Left ventricle myocardium inferior (tissue), 1 donor: ENCODE data around the gene CPAMD8. TPM values are rescaled to one million over a fixed set of nuclear protein-coding genes. Genes with fewer than 3 reads are reported as not detected.
A peak's percentile ranks its signal among the peaks of the same experiment; 100 is the strongest.

Experiments used
- DNase-seq: peaks from one replicate; pipeline ENCODE4 v3.0.0-alpha.2; 2020
- H3K27ac ChIP-seq: fragments of 200-600 bp; replicated peaks from 2 replicates; pipeline ENCODE4 v1.8.0; 2021
- H3K27me3 ChIP-seq: fragments of 200-600 bp; 2 replicates; pipeline ENCODE4 v1.8.0; 2021; ENCODE audit warnings: low read depth
- H3K36me3 ChIP-seq: fragments of 200-600 bp; 2 replicates; pipeline ENCODE4 v1.8.0; 2021
- H3K4me1 ChIP-seq: fragments of 200-600 bp; 2 replicates; pipeline ENCODE4 v1.8.0; 2021
- H3K4me3 ChIP-seq: fragments of 200-600 bp; 2 replicates; pipeline ENCODE4 v1.8.0; 2021; ENCODE audit warnings: mild to moderate bottlenecking, moderate library complexity
- H3K9me3 ChIP-seq: fragments of 200-600 bp; replicated peaks from 2 replicates; pipeline ENCODE4 v1.8.0; 2021
- intact Hi-C: fragments of 100-400 bp; cut with micrococcal nuclease; formaldehyde crosslinking; loops from one replicate; pipeline ENCODE4 v1.11.0; 2022
- total RNA-seq: library from RNA; stranded (reverse); fragmentation: NEBNext Ultra II Directional; extraction: Animal tissue kit (Norgen Biotek cat#: 25700); gene quantifications from one replicate; pipeline ENCODE4 v1.2.1, GENCODE V29; 2021
- TF ChIP-seq, protein P1 (sequence below): fragments of 200-600 bp; IDR thresholded peaks from 2 replicates; pipeline ENCODE4 v1.8.0; 2021; ENCODE audit warnings: antibody characterized with exemption, mild to moderate bottlenecking, borderline replicate concordance
- donor health status: DM: no; HTN: yes; CAD: no; lungs with severe emphysema.

Gene CPAMD8
- total RNA-seq, 1 donor from 2014 or later: 13.7 TPM

DNA sequence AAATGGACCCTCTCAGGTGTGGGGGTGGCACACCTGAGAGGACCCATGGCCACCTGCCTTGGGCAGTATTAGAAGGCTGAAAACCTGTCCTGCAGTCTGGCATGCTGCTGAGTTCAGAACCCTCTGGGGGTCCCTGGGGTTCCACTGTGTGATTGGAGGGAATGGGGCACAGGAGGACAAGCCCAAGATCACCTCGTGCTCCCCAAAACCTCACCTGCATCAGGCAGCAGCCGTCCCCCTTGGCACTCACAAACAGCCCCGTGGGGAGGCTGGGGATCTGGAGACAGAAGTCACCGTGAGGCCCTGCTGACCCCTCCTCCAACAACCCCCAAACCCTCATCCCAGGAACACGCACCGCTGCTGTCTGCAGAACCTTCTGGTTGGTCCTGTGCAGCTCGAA, 123.3 kb downstream of the CPAMD8 start:
- intact Hi-C loops: no loop called here
- H3K4me3 ChIP-seq: no peak overlapping the region
- no peaks in the 10 kb centered on the region for H3K27me3 ChIP-seq
- H3K4me1 ChIP-seq: no peaks in the 10 kb centered on the region
- H3K9me3 ChIP-seq: no peaks in the 10 kb centered on the region
- no peak overlapping the region for H3K27ac ChIP-seq
- TF ChIP-seq, protein P1, sequence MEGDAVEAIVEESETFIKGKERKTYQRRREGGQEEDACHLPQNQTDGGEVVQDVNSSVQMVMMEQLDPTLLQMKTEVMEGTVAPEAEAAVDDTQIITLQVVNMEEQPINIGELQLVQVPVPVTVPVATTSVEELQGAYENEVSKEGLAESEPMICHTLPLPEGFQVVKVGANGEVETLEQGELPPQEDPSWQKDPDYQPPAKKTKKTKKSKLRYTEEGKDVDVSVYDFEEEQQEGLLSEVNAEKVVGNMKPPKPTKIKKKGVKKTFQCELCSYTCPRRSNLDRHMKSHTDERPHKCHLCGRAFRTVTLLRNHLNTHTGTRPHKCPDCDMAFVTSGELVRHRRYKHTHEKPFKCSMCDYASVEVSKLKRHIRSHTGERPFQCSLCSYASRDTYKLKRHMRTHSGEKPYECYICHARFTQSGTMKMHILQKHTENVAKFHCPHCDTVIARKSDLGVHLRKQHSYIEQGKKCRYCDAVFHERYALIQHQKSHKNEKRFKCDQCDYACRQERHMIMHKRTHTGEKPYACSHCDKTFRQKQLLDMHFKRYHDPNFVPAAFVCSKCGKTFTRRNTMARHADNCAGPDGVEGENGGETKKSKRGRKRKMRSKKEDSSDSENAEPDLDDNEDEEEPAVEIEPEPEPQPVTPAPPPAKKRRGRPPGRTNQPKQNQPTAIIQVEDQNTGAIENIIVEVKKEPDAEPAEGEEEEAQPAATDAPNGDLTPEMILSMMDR: no peak
- no peaks in the 10 kb centered on the region for H3K36me3 ChIP-seq
- no peak for DNase-seq

DNA sequence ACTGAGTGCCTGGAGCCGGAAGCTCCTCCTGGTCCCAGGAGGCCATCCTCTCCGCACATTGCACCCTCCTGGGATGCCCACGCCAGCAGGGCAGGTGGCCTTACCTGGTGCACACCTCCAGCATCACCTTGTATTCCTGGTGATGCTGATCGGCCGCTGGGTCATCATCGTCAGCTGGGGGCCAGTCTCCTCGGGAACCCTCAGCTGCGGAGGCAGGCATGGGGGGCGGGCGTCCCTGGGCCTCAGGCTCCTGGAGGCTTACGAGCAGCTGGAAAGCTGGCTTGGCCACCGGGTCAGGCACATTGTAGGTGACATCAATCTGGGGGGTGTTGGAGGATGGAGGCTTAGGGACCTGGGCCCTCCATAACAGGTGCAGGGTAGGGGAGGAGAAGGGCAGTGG, 124.1 kb downstream of the CPAMD8 start:
- Histone ChIP-seq H3K27me3 (no peaks in the 10 kb centered on the region), H3K4me1 (peaks cover 4% of the 10 kb centered on the region), H3K27ac (no peak overlapping the region), H3K36me3 (no peaks in the 10 kb centered on the region), H3K4me3 (no peak overlapping the region), H3K9me3 (no peaks in the 10 kb centered on the region)
- intact Hi-C loops: no loop called here
- DNase-seq: no peak
- TF ChIP-seq, protein P1: no peak

DNA sequence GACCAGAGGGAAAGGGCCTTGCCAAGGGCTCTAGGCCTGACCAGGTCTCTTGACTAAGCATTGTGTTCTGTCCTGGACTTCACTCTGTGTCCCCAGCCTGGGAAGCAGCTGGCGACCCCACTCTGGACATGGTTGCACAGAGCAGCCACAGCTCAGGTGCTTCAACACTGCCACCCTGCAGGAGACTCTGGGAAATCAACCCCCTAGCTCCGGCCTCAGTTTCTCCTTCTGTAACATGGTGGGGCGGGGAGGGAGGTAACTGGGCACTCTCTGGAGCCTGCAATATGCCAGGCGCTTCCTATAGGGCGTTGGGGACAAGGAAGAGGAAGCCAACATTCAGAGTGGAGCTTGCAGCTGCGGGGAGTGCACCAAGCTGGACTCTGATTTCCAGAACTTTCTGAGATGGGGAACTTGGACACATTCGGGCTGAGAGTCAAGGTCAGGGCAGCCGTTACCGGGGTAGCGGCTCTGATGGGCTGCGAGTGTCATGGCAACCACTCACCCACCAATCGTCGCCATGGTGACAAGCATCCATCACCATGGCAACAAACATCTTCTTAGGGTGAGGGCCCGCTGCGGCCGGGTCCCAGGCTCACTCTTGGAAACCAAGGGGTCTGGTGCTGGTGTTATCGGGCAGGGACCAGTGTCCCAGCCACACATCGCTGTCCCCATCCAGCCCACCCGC, 125.0 kb downstream of the CPAMD8 start:
- Histone ChIP-seq H3K4me3 (no peak overlapping the region), H3K4me1 (peaks cover 9% of the 10 kb centered on the region), H3K27ac (no peak overlapping the region), H3K36me3 (no peaks in the 10 kb centered on the region), H3K9me3 (no peaks in the 10 kb centered on the region), H3K27me3 (no peaks in the 10 kb centered on the region)
- no peak for DNase-seq
- intact Hi-C loops: no loop called here
- TF ChIP-seq, protein P1: no peak

DNA sequence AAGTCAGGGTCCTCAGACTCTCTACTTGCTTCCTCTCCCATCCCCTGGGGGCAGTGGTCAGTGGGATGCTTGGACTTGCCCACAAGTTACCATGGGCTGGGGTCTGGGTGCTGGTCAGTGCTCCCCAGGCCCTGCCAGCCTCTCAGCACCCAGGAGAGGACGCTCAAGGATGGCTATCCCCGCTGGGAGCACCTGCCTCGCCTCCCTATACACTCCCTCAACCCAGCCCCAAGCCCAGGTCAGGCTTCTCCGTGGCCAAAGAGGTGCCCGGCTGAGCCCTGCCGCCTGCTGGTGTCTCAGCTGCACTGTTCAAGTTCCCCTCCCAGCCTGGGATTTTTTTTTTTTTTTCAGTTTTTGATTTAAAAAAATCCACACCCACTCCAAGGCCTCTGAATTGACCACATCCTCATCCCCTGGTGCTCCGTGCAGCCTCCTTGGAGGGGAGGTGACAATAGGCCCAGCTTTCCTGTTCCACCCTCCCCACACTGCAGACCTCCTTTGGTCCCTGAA, 127.0 kb downstream of the CPAMD8 start:
- Histone ChIP-seq H3K4me1 (peaks cover 22% of the 10 kb centered on the region), H3K27me3 (peaks cover 6% of the 10 kb centered on the region), H3K4me3 (no peak overlapping the region), H3K27ac (no peak overlapping the region), H3K9me3 (no peaks in the 10 kb centered on the region), H3K36me3 (no peaks in the 10 kb centered on the region)
- TF ChIP-seq, protein P1: peak; percentile 60
- intact Hi-C loops: no loop called here
- no peak for DNase-seq

DNA sequence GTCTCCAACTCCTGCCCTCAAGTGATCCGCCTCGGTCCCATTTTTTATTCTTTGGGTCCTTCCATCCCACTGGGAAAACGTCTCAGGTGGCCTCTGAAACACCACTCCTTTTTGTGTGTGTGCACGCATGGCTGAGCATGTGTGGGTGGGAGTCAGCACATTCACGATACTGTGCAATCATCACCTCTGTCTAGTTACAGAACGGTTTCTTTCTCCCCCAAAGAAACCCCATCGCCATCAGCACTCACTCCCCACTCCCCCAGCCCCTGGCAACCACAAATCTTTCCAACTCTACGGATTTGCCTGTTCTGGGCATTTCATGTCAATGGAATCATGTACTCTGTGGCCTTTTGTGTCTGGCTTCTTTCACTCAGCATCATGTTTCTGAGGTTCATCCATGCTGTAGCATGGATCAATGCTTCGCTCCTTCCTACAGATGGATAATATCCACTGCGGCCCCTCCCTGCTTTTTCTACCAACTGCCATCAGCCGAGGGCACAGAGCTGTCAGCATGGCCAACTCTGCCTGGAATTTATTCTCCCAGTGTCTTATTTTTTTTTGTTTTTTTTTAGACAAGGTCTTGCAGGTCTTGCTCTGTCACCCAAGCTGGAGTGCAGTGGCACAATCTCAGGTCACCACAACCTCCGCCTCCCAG, 128.1 kb downstream of the CPAMD8 start:
- no peak overlapping the region for H3K4me3 ChIP-seq
- no peaks in the 10 kb centered on the region for H3K9me3 ChIP-seq
- no peaks in the 10 kb centered on the region for H3K36me3 ChIP-seq
- intact Hi-C loops: no loop called here
- no peak for DNase-seq
- H3K27me3 ChIP-seq: peaks cover 6% of the 10 kb centered on the region
- TF ChIP-seq, protein P1: no peak
- H3K27ac ChIP-seq: no peak overlapping the region
- H3K4me1 ChIP-seq: peaks cover 32% of the 10 kb centered on the region
